Tibial nerve (tissue), 4 donors: ENCODE measurements around the gene MRPS6. TPM values are rescaled to one million over a fixed set of nuclear protein-coding genes. Genes with fewer than 3 reads are reported as not detected.

Experiments
- DNase-seq, 2 donors: peaks; one replicate each; pipeline ENCODE4 v3.0.0-alpha.2; 2019; ENCODE audit warnings: low spot score in 2 of 2
- H3K27ac ChIP-seq, 4 donors: fragments of 200-600 bp; sonication (generic) in 3 of 4; one replicate each; pipeline ENCODE4 v1.5.1; 2017 to 2019; ENCODE audit warnings: mild to moderate bottlenecking in 1 of 4
- H3K27me3 ChIP-seq, 2 donors: fragments of 200-600 bp; sonication (generic) in 1 of 2; one replicate each; pipeline versions ENCODE4 v1.5.1 to v1.6.0; 2017 to 2019
- H3K36me3 ChIP-seq, 3 donors: fragments of 200-600 bp; sonication (generic); one replicate each; pipeline ENCODE4 v1.5.1; 2018 to 2019
- H3K4me1 ChIP-seq, 4 donors: fragments of 200-600 bp; sonication (generic) in 3 of 4; one replicate each; pipeline ENCODE4 v1.5.1; 2017 to 2019
- H3K4me3 ChIP-seq, 4 donors: fragments of 200-600 bp; sonication (generic) in 3 of 4; one replicate each; pipeline ENCODE4 v1.5.1; 2017 to 2019; ENCODE audit warnings: mild to moderate bottlenecking in 1 of 4, moderate library complexity in 1 of 4
- H3K9me3 ChIP-seq, 4 donors: fragments of 200-600 bp; sonication (generic) in 3 of 4; one replicate each; pipeline ENCODE4 v1.5.1; 2017 to 2019
- EP300 ChIP-seq, 2 donors: sonication (generic); formaldehyde crosslinking; IDR thresholded peaks; one replicate each; pipeline ENCODE4 v1.6.1; 2017; ENCODE audit warnings: antibody characterized with exemption in 2 of 2, mild to moderate bottlenecking in 1 of 2
- POLR2A ChIP-seq, 2 donors: fragments of 450-650 bp; IDR thresholded peaks; one replicate each; pipeline ENCODE4 v1.6.1; 2017; ENCODE audit warnings: antibody characterized with exemption in 2 of 2, mild to moderate bottlenecking in 2 of 2, moderate library complexity in 2 of 2
- WGBS, 2 donors: methylation state at CpG; one replicate each; pipeline ENCODE4 v1.1.5; 2018; 5-methylcytosine and 5-hydroxymethylcytosine counted together
- total RNA-seq, 4 donors: library from RNA; depleted of rRNA; stranded (reverse); fragments of >200 nt; gene quantifications; one replicate each; pipeline ENCODE4 v1.1.0, GENCODE V29; 2016
- TF ChIP-seq, protein P1 (sequence below), 5 experiments: fragments of 200-600 bp in 3 of 5; fragments of 450-650 bp in 2 of 5; sonication (generic) in 3 of 5; IDR thresholded peaks; one replicate each; pipeline ENCODE4 v1.5.1; 2016 to 2019; ENCODE audit warnings: antibody characterized with exemption in 5 of 5, mild to moderate bottlenecking in 3 of 5, moderate library complexity in 2 of 5

Gene MRPS6
- total RNA-seq, 4 donors from 2014 or later = 57.9 to 69.6 (median 61.2) TPM

DNA sequence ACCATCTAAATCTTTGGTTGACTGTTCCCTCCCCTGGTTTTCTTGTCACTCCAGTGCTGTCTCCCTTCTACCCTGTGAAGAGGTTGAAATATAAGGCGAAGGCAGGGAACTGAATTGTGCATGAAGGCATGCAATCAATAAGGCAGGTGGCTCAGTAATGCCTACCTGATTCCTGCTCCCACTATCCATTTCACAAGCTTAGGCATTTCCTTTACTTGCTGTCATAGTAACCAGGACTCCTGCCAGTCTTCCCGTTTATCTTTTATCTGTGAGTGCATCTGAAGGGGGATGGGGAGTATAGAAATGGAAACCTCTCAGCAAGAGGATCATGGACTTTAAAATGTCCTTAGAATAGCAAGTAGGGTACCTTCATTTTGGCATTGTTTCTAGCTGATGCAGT is 40.5 kb downstream of the MRPS6 start:
- Histone ChIP-seq H3K4me3 (no peak overlapping the region), H3K36me3 (no peaks in the 10 kb centered on the region), H3K4me1 (peaks cover 0 to 32% (median 6%) of the 10 kb centered on the region in 4 donors), H3K27me3 (no peaks in the 10 kb centered on the region), H3K9me3 (no peaks in the 10 kb centered on the region), H3K27ac (no peak overlapping the region)
- TF ChIP-seq EP300 (IDR thresholded peaks at IDR 0.05) (no peak), POLR2A (IDR thresholded peaks at IDR 0.05) (no peak)
- TF ChIP-seq, protein P1, sequence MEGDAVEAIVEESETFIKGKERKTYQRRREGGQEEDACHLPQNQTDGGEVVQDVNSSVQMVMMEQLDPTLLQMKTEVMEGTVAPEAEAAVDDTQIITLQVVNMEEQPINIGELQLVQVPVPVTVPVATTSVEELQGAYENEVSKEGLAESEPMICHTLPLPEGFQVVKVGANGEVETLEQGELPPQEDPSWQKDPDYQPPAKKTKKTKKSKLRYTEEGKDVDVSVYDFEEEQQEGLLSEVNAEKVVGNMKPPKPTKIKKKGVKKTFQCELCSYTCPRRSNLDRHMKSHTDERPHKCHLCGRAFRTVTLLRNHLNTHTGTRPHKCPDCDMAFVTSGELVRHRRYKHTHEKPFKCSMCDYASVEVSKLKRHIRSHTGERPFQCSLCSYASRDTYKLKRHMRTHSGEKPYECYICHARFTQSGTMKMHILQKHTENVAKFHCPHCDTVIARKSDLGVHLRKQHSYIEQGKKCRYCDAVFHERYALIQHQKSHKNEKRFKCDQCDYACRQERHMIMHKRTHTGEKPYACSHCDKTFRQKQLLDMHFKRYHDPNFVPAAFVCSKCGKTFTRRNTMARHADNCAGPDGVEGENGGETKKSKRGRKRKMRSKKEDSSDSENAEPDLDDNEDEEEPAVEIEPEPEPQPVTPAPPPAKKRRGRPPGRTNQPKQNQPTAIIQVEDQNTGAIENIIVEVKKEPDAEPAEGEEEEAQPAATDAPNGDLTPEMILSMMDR (IDR thresholded peaks at IDR 0.05) = no peak
- no peak for DNase-seq
- WGBS, 2 donors = 54 to 58% methylated on average over 2 of the region's 2 CpGs

DNA sequence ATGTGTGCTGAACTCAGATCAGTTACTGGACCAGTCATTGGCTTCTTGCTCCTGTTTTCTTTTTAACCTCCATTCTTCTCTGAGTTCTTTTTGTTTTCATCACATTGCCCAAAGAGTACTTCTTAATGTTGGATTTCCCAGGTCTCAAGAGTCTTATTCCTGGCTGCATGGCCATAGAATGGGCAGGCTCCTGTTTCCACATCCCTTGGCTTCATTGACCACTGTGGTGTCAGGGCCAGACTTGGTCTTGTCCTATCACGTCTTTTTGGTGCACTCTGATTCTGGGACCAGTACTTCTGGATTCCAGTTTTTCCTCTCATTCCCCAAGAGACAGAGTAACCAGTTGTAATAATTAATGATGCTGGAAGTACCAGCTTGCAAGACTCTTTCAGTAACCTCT is 41.8 kb downstream of the MRPS6 start:
- TF ChIP-seq, protein P1 (IDR thresholded peaks at IDR 0.05) = no peak
- no peak for TF ChIP-seq POLR2A (IDR thresholded peaks at IDR 0.05)
- TF ChIP-seq EP300 (IDR thresholded peaks at IDR 0.05) = no peak
- Histone ChIP-seq H3K36me3 (no peaks in the 10 kb centered on the region), H3K27me3 (no peaks in the 10 kb centered on the region), H3K4me1 (peaks cover 0 to 34% (median 6%) of the 10 kb centered on the region in 4 donors), H3K4me3 (no peak overlapping the region), H3K9me3 (no peaks in the 10 kb centered on the region), H3K27ac (no peak overlapping the region)
- WGBS, 2 donors = 79 to 80% methylated on average over 1 of the region's 1 CpG
- DNase-seq = no peak

DNA sequence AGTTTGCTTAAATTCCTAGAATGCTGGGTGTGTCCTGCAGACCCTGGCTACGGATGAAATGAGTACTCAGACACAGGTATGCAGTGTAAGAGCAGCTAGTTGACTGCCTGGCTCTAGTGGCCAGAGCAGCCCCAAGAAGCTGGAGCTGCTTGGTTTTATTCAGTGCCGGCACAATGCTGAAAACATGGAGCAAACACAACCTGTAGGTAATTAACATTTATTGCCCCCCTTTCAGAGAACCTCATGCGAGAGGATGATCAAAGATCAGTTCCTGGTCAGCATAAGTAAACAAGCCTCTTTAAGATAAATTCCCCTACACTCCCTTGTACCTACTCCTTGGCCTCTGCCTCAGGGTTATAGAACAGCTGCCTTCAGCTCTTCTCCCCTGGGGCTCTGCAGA is 43.2 kb downstream of the MRPS6 start:
- peaks cover 0 to 24% (median 6%) of the 10 kb centered on the region in 4 donors for H3K4me1 ChIP-seq
- DNase-seq = no peak
- H3K36me3 ChIP-seq = no peaks in the 10 kb centered on the region
- no peak overlapping the region for H3K4me3 ChIP-seq
- 67 to 74% methylated on average over 3 of the region's 3 CpGs for WGBS, 2 donors
- TF ChIP-seq EP300 (IDR thresholded peaks at IDR 0.05) = no peak
- TF ChIP-seq POLR2A (IDR thresholded peaks at IDR 0.05) = no peak
- TF ChIP-seq, protein P1 (IDR thresholded peaks at IDR 0.05) = no peak
- no peaks in the 10 kb centered on the region for H3K27me3 ChIP-seq
- H3K27ac ChIP-seq = no peak overlapping the region
- H3K9me3 ChIP-seq = no peaks in the 10 kb centered on the region

DNA sequence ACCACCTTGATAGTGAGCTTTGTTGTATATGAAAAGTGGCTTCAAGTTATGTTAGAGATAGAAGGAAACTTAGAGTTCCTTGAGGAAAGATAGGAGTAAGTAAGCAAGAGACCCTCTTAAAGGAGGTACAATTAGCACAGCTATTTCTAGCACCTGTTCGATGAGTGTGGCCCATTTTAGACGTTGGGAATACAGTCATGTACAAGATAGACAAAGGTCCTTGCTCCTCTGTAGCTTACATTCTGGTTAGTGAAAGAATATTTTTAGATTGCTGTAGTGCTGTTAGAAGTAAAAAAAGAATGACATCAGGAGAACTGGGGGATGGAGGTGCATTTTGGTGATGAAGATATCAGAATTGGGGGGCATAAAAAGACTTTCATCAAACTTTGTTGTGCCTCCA is 47.5 kb downstream of the MRPS6 start:
- Histone ChIP-seq H3K36me3 (peaks cover 0 to 6% (median 0%) of the 10 kb centered on the region in 3 donors), H3K27me3 (no peaks in the 10 kb centered on the region), H3K9me3 (no peaks in the 10 kb centered on the region), H3K27ac (no peak overlapping the region), H3K4me1 (peaks cover 0 to 21% (median 0%) of the 10 kb centered on the region in 4 donors), H3K4me3 (no peak overlapping the region)
- TF ChIP-seq, protein P1 (IDR thresholded peaks at IDR 0.05) = no peak
- TF ChIP-seq EP300 (IDR thresholded peaks at IDR 0.05) = no peak
- TF ChIP-seq POLR2A (IDR thresholded peaks at IDR 0.05) = no peak
- DNase-seq = no peak
- 86 to 87% methylated on average over 2 of the region's 2 CpGs for WGBS, 2 donors

DNA sequence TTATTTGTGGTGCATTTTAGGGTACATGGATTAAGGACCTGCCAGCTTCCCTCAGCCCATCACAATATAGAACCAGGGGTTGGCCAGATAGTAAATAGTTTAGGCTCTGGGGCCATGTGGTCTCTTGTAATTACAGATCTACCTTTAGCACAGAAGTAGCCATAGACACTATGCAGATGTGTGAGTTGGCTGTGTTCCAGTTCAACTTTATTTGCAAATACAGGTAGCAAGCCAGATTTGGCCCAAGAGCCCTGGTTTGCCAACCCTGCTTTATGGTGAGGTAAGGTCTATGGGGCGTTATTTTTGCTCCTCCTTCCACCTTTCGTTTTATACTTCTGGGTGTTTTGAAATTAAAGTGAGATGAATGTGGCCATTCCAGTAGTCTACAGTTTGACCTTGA is 48.7 kb downstream of the MRPS6 start:
- Histone ChIP-seq H3K4me3 (no peak overlapping the region), H3K4me1 (peaks cover 0 to 32% (median 0%) of the 10 kb centered on the region in 4 donors), H3K36me3 (peaks cover 0 to 11% (median 0%) of the 10 kb centered on the region in 3 donors), H3K27me3 (no peaks in the 10 kb centered on the region), H3K27ac (no peak overlapping the region), H3K9me3 (no peaks in the 10 kb centered on the region)
- 88% methylated on average over 2 of the region's 2 CpGs for WGBS, 2 donors
- TF ChIP-seq EP300 (IDR thresholded peaks at IDR 0.05) = no peak
- no peak for TF ChIP-seq POLR2A (IDR thresholded peaks at IDR 0.05)
- TF ChIP-seq, protein P1 (IDR thresholded peaks at IDR 0.05) = no peak
- no peak for DNase-seq
